Liver (tissue), 3 donors: ENCODE measurements around the gene NUP160.
"Not testable (repeated sequence)": the region's sequence is repeated elsewhere in the genome, so short reads cannot be mapped to it uniquely, and the experiment has no call there.

Experiments
- EGR1 ChIP-seq, 2 donors: IDR thresholded peaks; 2 replicates each; pipeline ENCODE4 v1.6.1; 2016 to 2018; ENCODE audit warnings: antibody characterized with exemption in 2 of 2, low read depth in 2 of 2
- FOXA1 ChIP-seq: IDR thresholded peaks from 2 replicates; pipeline ENCODE4 v1.6.1; 2016; ENCODE audit warnings: antibody characterized with exemption
- GABPA ChIP-seq, 2 donors: IDR thresholded peaks in 1 of 2; conservative IDR thresholded peaks in 1 of 2; 2 replicates each; pipeline ENCODE4 v1.6.1; 2016; ENCODE audit warnings: antibody characterized with exemption in 2 of 2, mild to moderate bottlenecking in 1 of 2, moderate library complexity in 1 of 2
- JUND ChIP-seq, 2 donors: IDR thresholded peaks; 2 replicates each; pipeline ENCODE4 v1.6.1; 2016; ENCODE audit warnings: antibody characterized with exemption in 2 of 2
- RAD21 ChIP-seq, 2 donors: IDR thresholded peaks; 2 replicates each; pipeline ENCODE4 v1.6.1; 2016; ENCODE audit warnings: antibody characterized with exemption in 2 of 2, mild to moderate bottlenecking in 2 of 2
- RXRA ChIP-seq, 2 donors: IDR thresholded peaks; 2 replicates each; pipeline ENCODE4 v1.6.1; 2017 to 2018; ENCODE audit warnings: antibody characterized with exemption in 2 of 2, mild to moderate bottlenecking in 1 of 2
- SP1 ChIP-seq: IDR thresholded peaks from 2 replicates; pipeline ENCODE4 v1.6.1; 2018; ENCODE audit warnings: antibody characterized with exemption, mild to moderate bottlenecking
- TAF1 ChIP-seq: conservative IDR thresholded peaks from 2 replicates; pipeline ENCODE4 v1.6.1; 2016; ENCODE audit warnings: antibody characterized with exemption, mild to moderate bottlenecking
- TF ChIP-seq, protein P1 (sequence below): fragments of 150-350 bp; IDR thresholded peaks from 2 replicates; pipeline ENCODE4 v1.5.1; 2017; ENCODE audit warnings: improper control_type of control experiment, low read depth, low read length; ENCODE audit not compliant: missing input control
- TF ChIP-seq, protein P2 (sequence below): IDR thresholded peaks from 2 replicates; pipeline ENCODE4 v1.6.1; 2016; ENCODE audit warnings: antibody characterized with exemption, mild to moderate bottlenecking
- TF ChIP-seq, protein P3 (sequence below): IDR thresholded peaks from 2 replicates; pipeline ENCODE4 v1.6.1; 2016; ENCODE audit warnings: antibody characterized with exemption
- donor health status: healthy.
- donor health status: healthy.

DNA sequence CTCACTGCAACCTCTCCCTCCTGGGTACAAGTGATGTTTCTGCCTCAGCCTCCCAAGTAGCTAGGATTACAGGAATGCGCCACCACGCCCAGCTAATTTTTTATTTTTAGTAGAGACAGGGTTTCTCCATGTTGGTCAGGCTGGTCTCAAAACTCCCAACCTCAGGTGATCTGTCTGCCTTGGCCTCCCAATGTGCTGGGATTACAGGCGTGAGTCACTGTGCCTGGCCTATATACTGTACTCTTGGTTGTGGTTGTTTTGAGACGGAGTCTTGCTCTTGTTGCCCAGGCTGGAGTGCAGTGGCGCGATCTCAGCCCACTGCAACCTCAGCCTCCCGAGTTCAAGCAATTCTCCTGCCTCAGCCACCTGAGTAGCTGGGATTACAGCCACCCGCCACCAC lies 58.1 kb downstream of the NUP160 start:
- TF ChIP-seq, protein P1, sequence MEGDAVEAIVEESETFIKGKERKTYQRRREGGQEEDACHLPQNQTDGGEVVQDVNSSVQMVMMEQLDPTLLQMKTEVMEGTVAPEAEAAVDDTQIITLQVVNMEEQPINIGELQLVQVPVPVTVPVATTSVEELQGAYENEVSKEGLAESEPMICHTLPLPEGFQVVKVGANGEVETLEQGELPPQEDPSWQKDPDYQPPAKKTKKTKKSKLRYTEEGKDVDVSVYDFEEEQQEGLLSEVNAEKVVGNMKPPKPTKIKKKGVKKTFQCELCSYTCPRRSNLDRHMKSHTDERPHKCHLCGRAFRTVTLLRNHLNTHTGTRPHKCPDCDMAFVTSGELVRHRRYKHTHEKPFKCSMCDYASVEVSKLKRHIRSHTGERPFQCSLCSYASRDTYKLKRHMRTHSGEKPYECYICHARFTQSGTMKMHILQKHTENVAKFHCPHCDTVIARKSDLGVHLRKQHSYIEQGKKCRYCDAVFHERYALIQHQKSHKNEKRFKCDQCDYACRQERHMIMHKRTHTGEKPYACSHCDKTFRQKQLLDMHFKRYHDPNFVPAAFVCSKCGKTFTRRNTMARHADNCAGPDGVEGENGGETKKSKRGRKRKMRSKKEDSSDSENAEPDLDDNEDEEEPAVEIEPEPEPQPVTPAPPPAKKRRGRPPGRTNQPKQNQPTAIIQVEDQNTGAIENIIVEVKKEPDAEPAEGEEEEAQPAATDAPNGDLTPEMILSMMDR = not testable (repeated sequence)
- not testable (repeated sequence) for TF ChIP-seq RXRA (IDR thresholded peaks at IDR 0.05); FOXA1; GABPA (IDR thresholded peaks at IDR 0.05 in 1 of 2, conservative IDR thresholded peaks at IDR 0.05 in 1 of 2); TAF1; JUND (IDR thresholded peaks at IDR 0.05); RAD21 (IDR thresholded peaks at IDR 0.05); SP1; EGR1 (IDR thresholded peaks at IDR 0.05; ENCODE audit: low read depth in 2 of 2)
- TF ChIP-seq, protein P2, sequence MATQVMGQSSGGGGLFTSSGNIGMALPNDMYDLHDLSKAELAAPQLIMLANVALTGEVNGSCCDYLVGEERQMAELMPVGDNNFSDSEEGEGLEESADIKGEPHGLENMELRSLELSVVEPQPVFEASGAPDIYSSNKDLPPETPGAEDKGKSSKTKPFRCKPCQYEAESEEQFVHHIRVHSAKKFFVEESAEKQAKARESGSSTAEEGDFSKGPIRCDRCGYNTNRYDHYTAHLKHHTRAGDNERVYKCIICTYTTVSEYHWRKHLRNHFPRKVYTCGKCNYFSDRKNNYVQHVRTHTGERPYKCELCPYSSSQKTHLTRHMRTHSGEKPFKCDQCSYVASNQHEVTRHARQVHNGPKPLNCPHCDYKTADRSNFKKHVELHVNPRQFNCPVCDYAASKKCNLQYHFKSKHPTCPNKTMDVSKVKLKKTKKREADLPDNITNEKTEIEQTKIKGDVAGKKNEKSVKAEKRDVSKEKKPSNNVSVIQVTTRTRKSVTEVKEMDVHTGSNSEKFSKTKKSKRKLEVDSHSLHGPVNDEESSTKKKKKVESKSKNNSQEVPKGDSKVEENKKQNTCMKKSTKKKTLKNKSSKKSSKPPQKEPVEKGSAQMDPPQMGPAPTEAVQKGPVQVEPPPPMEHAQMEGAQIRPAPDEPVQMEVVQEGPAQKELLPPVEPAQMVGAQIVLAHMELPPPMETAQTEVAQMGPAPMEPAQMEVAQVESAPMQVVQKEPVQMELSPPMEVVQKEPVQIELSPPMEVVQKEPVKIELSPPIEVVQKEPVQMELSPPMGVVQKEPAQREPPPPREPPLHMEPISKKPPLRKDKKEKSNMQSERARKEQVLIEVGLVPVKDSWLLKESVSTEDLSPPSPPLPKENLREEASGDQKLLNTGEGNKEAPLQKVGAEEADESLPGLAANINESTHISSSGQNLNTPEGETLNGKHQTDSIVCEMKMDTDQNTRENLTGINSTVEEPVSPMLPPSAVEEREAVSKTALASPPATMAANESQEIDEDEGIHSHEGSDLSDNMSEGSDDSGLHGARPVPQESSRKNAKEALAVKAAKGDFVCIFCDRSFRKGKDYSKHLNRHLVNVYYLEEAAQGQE = not testable (repeated sequence)
- TF ChIP-seq, protein P3, sequence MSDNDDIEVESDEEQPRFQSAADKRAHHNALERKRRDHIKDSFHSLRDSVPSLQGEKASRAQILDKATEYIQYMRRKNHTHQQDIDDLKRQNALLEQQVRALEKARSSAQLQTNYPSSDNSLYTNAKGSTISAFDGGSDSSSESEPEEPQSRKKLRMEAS = not testable (repeated sequence)
